Measurements from ENCODE around the gene MCU. TPM values are rescaled to one million over a fixed set of nuclear protein-coding genes. Genes with fewer than 3 reads are reported as not detected.

Gene MCU
- total RNA-seq, 2 experiments from 2014 or later, result 9.4 to 9.9 TPM

DNA sequence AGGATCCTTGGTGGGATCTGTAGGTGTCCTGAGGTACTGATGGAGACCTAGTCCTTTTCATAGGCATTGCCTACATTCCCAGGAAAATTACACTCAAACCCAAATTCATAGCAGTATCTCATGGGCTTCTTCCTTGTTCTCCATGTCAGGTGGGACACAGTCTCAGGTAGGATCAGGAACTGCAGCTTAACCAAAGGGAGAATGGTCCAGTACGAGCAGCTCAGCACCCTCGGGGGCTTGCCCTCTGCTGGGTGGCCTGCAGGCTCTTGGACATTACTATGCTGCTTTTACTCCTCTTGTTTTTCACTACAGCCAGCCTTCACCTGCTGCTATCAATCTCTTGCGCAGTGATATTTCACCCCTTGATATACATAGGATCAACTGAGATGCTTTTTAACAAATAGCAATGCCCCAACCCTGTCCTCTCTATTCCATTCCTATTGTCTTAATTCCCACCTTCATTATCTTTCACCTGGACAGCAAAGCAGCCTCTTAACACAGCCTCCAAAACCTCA, 234.1 kb downstream of the MCU start:
- no peak overlapping the region for H3K27ac ChIP-seq (ENCODE audit: low read depth, low read length, poor library complexity, severe bottlenecking)
- no peaks in the 10 kb centered on the region for H3K79me2 ChIP-seq (ENCODE audit: insufficient read depth, low read depth, low read length)
- no peaks in the 10 kb centered on the region for H3K4me1 ChIP-seq (ENCODE audit: insufficient read depth, low read length, poor library complexity, severe bottlenecking)
- H2AFZ ChIP-seq (ENCODE audit: low read length), result no peak overlapping the region
- H3K9me2 ChIP-seq (ENCODE audit: insufficient read depth, low read length), result no peaks in the 10 kb centered on the region
- CTCF ChIA-PET (ENCODE audit: unreplicated experiment), result no interaction called here
- POLR2A ChIA-PET, result interaction anchor here (1.5 kb wide), 1 partner anchor 54 kb away, joined by 6 read pairs; no protein-coding TSS in a partner anchor
- H3K4me2 ChIP-seq (ENCODE audit: low read length), result no peak overlapping the region
- intact Hi-C loops (cut with micrococcal nuclease; ENCODE audit: unreplicated experiment), result no loop called here
- no peaks in the 10 kb centered on the region for H4K20me1 ChIP-seq (ENCODE audit: insufficient read depth, low read length)
- no peak overlapping the region for H3K4me3 ChIP-seq (ENCODE audit: low read depth, low read length, poor library complexity, severe bottlenecking)
- no peaks in the 10 kb centered on the region for H3K9me3 ChIP-seq (ENCODE audit: low read length)
- no peak for DNase-seq (ENCODE audit: low spot score)
- no TSS peak for BruUV-seq (replicated peaks)
- H3K36me3 ChIP-seq (ENCODE audit: insufficient read depth, low read length), result no peaks in the 10 kb centered on the region
- TF ChIP-seq EZH2phosphoT487 (IDR thresholded peaks at IDR 0.05; ENCODE audit: borderline replicate concordance, low read depth, low read length), result no peak
- TF ChIP-seq, protein P1, sequence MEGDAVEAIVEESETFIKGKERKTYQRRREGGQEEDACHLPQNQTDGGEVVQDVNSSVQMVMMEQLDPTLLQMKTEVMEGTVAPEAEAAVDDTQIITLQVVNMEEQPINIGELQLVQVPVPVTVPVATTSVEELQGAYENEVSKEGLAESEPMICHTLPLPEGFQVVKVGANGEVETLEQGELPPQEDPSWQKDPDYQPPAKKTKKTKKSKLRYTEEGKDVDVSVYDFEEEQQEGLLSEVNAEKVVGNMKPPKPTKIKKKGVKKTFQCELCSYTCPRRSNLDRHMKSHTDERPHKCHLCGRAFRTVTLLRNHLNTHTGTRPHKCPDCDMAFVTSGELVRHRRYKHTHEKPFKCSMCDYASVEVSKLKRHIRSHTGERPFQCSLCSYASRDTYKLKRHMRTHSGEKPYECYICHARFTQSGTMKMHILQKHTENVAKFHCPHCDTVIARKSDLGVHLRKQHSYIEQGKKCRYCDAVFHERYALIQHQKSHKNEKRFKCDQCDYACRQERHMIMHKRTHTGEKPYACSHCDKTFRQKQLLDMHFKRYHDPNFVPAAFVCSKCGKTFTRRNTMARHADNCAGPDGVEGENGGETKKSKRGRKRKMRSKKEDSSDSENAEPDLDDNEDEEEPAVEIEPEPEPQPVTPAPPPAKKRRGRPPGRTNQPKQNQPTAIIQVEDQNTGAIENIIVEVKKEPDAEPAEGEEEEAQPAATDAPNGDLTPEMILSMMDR (conservative IDR thresholded peaks at IDR 0.05; ENCODE audit: low read length), result no peak

DNA sequence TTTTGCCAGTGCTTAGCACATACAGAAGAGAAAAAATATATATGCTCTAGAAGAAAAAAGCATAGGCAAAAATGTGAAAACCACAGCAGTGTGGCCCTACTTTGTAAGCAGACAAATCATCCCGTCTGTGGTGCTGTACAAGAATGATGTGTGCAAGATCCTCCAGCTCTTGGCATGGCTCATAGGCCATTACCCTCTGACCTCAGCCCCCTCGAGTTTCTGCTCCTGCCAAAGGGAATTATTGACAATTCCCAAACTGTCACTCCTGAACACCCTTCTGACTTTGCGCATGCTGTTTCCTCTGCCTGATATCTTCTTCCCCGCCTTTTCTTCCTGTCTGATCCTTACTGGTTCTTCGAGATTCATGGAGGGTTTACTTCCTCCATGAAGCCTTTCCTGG, 235.5 kb downstream of the MCU start:
- Histone ChIP-seq H3K79me2 (ENCODE audit: insufficient read depth, low read depth, low read length) (no peaks in the 10 kb centered on the region), H3K4me2 (ENCODE audit: low read length) (no peak overlapping the region), H3K4me3 (ENCODE audit: low read depth, low read length, poor library complexity, severe bottlenecking) (no peak overlapping the region), H3K9me2 (ENCODE audit: insufficient read depth, low read length) (no peaks in the 10 kb centered on the region), H2AFZ (ENCODE audit: low read length) (no peak overlapping the region), H3K9me3 (ENCODE audit: low read length) (no peaks in the 10 kb centered on the region), H4K20me1 (ENCODE audit: insufficient read depth, low read length) (no peaks in the 10 kb centered on the region), H3K36me3 (ENCODE audit: insufficient read depth, low read length) (no peaks in the 10 kb centered on the region), H3K27ac (ENCODE audit: low read depth, low read length, poor library complexity, severe bottlenecking) (no peak overlapping the region), H3K4me1 (ENCODE audit: insufficient read depth, low read length, poor library complexity, severe bottlenecking) (no peaks in the 10 kb centered on the region)
- DNase-seq (ENCODE audit: low spot score), result no peak
- no TSS peak for BruUV-seq (replicated peaks)
- ChIA-PET CTCF (ENCODE audit: unreplicated experiment) (no interaction called here), POLR2A (interaction anchor here (1.5 kb wide), 1 partner anchor 55 kb away, joined by 6 read pairs; no protein-coding TSS in a partner anchor)
- intact Hi-C loops (cut with micrococcal nuclease; ENCODE audit: unreplicated experiment), result no loop called here
- TF ChIP-seq EZH2phosphoT487 (IDR thresholded peaks at IDR 0.05; ENCODE audit: borderline replicate concordance, low read depth, low read length), result no peak

DNA sequence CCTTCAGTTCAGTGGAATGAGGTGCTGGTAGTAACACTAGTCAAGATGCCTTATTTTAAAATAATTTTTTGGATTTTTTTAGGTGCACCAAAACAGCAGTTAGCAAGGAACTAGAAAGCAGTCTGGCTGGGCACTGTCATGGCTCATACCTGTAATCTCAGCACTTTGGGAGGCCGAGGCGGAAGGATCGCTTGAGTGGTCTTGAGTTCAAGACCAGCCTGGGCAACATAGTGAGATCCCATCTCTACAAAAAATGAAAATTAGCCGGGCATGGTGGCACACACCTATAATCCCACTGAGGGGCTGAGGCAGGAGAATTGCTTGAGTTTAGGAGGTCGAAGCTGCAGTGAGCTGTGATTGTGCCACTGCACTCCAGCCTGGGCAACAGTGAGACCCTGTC, 236.9 kb downstream of the MCU start:
- ChIA-PET POLR2A (no interaction called here), CTCF (ENCODE audit: unreplicated experiment) (no interaction called here)
- DNase-seq (ENCODE audit: low spot score), result no peak
- Histone ChIP-seq H3K9me2 (ENCODE audit: insufficient read depth, low read length) (no peaks in the 10 kb centered on the region), H3K4me3 (ENCODE audit: low read depth, low read length, poor library complexity, severe bottlenecking) (no peak overlapping the region), H3K79me2 (ENCODE audit: insufficient read depth, low read depth, low read length) (no peaks in the 10 kb centered on the region), H3K36me3 (ENCODE audit: insufficient read depth, low read length) (no peaks in the 10 kb centered on the region), H4K20me1 (ENCODE audit: insufficient read depth, low read length) (no peaks in the 10 kb centered on the region), H3K4me1 (ENCODE audit: insufficient read depth, low read length, poor library complexity, severe bottlenecking) (no peaks in the 10 kb centered on the region), H3K9me3 (ENCODE audit: low read length) (no peaks in the 10 kb centered on the region), H3K4me2 (ENCODE audit: low read length) (no peak overlapping the region), H2AFZ (ENCODE audit: low read length) (no peak overlapping the region), H3K27ac (ENCODE audit: low read depth, low read length, poor library complexity, severe bottlenecking) (no peak overlapping the region)
- intact Hi-C loops (cut with micrococcal nuclease; ENCODE audit: unreplicated experiment), result no loop called here
- BruUV-seq (replicated peaks), result no TSS peak
- no peak for TF ChIP-seq EZH2phosphoT487 (IDR thresholded peaks at IDR 0.05; ENCODE audit: borderline replicate concordance, low read depth, low read length)
- TF ChIP-seq, protein P1 (conservative IDR thresholded peaks at IDR 0.05; ENCODE audit: low read length), result no peak
